Lower lobe of right lung (tissue), 2 donors: ENCODE results near the gene POLRMT. TPM values are rescaled to one million over a fixed set of nuclear protein-coding genes. Genes with fewer than 3 reads are reported as not detected.

Source experiments
- ATAC-seq, 2 donors: fragments of 200-7000 bp; cut with Tn5 transposase; one replicate each; pipeline ENCODE4 v1.9.1; 2020 to 2022; ENCODE audit warnings: mild to moderate bottlenecking in 2 of 2, moderate library complexity in 2 of 2
- DNase-seq: peaks from one replicate; pipeline ENCODE4 v3.0.0-alpha.2; 2020
- H3K27ac ChIP-seq: fragments of 200-600 bp; one replicate; pipeline ENCODE4 v1.8.0; 2022
- H3K27me3 ChIP-seq: fragments of 200-600 bp; one replicate; pipeline ENCODE4 v1.8.0; 2022; ENCODE audit warnings: low read depth
- H3K36me3 ChIP-seq: fragments of 200-600 bp; one replicate; pipeline ENCODE4 v1.8.0; 2022; ENCODE audit warnings: mild to moderate bottlenecking
- H3K4me1 ChIP-seq: fragments of 200-600 bp; one replicate; pipeline ENCODE4 v1.8.0; 2022
- H3K4me3 ChIP-seq: fragments of 200-600 bp; one replicate; pipeline ENCODE4 v1.8.0; 2022; ENCODE audit warnings: mild to moderate bottlenecking
- H3K9me3 ChIP-seq: fragments of 200-600 bp; one replicate; pipeline ENCODE4 v1.8.0; 2022
- intact Hi-C: fragments of 100-400 bp; cut with DNase I; formaldehyde crosslinking; loops from one replicate; pipeline ENCODE4 v1.11.0; 2022
- total RNA-seq: library from RNA; stranded (reverse); fragmentation: NEBNext Ultra II Directional; extraction: Animal tissue kit (Norgen Biotek cat#: 25700); gene quantifications from one replicate; pipeline ENCODE4 v1.2.1, GENCODE V29; 2021
- TF ChIP-seq, protein P1 (sequence below): fragments of 200-600 bp; IDR thresholded peaks from one replicate; pipeline ENCODE4 v1.8.0; 2022; ENCODE audit warnings: antibody characterized with exemption, mild to moderate bottlenecking
- donor health status: DM: no; HTN: yes; CAD: no; lungs with severe emphysema.

POLRMT gene
- total RNA-seq, 1 donor from 2014 or later = 42.5 TPM

DNA sequence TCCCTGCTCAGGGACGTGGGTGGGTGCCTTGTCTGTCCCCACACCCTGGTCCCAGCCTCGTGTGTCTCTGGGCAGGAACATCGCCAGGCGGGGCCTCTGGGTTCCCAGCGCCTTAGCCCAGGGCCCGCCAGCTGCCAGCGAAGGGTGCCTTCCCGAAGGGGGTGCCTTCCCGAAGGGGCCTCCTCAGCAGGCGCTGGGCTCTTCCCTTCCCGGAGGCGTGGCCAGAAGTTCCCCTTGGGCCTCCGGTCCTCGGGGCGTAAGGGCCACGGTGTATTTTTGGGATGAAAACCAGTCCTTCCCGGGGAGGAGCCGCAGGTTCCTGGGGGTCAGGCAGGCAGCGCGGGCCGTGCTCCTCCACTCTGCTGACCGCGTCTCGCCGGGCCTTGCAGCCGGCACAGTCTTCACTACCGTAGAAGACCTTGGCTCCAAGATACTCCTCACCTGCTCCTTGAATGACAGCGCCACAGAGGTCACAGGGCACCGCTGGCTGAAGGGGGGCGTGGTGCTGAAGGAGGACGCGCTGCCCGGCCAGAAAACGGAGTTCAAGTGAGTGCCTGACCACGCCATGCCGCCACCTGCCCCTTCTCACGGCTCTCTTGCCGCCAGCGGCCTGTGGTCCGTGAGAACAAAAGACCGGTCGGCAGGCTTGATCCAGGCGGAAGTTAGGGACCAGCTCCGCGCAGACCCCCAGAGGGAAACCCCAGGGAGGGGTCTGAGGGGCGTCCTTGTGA is 54.1 kb downstream of the POLRMT start:
- DNase-seq (no peak), ATAC-seq (no peak)
- intact Hi-C loops = no loop called here
- H3K9me3 ChIP-seq = no peaks in the 10 kb centered on the region
- peaks cover 56% of the 10 kb centered on the region for H3K36me3 ChIP-seq
- no peak overlapping the region for H3K4me3 ChIP-seq
- TF ChIP-seq, protein P1, sequence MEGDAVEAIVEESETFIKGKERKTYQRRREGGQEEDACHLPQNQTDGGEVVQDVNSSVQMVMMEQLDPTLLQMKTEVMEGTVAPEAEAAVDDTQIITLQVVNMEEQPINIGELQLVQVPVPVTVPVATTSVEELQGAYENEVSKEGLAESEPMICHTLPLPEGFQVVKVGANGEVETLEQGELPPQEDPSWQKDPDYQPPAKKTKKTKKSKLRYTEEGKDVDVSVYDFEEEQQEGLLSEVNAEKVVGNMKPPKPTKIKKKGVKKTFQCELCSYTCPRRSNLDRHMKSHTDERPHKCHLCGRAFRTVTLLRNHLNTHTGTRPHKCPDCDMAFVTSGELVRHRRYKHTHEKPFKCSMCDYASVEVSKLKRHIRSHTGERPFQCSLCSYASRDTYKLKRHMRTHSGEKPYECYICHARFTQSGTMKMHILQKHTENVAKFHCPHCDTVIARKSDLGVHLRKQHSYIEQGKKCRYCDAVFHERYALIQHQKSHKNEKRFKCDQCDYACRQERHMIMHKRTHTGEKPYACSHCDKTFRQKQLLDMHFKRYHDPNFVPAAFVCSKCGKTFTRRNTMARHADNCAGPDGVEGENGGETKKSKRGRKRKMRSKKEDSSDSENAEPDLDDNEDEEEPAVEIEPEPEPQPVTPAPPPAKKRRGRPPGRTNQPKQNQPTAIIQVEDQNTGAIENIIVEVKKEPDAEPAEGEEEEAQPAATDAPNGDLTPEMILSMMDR = no peak
- H3K27me3 ChIP-seq = no peaks in the 10 kb centered on the region
- peaks cover 38% of the 10 kb centered on the region for H3K4me1 ChIP-seq
- no peak overlapping the region for H3K27ac ChIP-seq

DNA sequence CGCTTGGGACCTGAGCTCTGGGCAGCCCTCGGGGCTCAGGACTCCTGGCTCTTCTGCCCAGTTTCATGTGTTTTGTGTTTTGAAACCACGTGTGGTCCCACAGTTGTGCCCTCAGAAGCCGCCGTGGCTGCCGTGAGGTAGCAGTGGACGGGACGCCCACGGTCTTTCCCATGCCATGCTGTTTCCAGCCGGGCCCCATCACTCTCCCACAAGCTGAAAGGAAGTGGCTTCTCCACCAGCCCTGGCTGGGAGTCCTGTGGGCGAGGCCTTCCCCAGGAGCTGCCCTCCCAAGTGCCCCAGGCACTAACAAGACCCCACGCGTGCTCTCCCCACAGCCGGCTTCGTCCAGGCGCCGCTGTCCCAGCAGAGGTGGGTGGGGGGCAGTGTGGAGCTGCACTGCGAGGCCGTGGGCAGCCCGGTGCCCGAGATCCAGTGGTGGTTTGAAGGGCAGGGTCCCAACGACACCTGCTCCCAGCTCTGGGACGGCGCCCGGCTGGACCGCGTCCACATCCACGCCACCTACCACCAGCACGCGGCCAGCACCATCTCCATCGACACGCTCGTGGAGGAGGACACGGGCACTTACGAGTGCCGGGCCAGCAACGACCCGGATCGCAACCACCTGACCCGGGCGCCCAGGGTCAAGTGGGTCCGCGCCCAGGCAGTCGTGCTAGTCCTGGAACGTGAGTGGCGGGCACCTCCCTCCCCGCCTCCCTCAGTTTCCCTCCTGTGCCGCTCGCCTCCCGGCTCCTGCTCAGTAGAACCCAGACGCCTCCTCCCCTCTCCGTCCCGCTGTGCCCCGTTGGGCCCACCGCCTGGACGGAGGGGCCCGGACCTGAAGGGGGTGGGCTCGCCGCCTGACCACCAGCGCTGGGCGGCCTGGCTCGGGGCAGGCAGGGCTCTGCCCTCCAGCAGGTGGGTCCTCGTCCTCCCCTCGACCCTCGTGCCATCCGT is 55.6 kb downstream of the POLRMT start:
- Histone ChIP-seq H3K4me1 (peaks cover 47% of the 10 kb centered on the region), H3K9me3 (no peaks in the 10 kb centered on the region), H3K36me3 (peaks cover 48% of the 10 kb centered on the region), H3K27ac (no peak overlapping the region), H3K27me3 (no peaks in the 10 kb centered on the region), H3K4me3 (no peak overlapping the region)
- intact Hi-C loops = no loop called here
- DNase-seq (no peak), ATAC-seq (no peak)
- TF ChIP-seq, protein P1 = no peak

DNA sequence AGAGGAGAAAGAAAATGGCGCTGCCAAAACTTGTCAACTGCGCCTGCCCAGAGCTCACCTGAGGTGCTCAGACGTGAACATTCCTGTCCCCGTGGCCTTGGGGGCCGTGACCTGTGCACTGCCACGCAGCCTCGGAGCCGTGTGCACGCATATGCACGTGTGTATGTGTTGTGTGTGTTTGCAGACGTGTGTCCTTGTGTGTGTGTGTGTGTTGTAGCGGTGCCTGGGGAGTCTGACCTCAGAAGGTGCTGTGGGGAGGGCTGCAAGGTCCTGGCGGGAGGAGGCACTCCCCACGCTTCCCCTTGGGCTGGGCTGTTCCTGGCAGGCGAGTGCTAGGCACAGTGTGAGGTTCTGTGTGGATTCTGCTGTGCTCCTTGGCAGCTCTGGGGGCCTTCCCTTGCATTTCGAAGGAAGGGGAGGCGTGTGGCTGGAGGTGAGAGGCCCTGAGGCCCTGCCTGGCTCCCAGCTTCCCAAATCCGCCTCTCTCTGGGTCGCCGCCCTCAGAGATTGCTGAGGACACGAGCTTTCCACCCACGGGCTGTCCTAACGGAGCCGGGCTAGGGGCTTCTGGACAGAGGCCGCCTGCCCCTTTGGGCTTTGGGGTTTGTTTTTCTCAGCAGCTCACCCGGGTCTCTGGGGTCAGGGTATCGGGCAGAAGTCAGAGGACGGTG is 56.4 kb downstream of the POLRMT start:
- H3K9me3 ChIP-seq = no peaks in the 10 kb centered on the region
- intact Hi-C loops = no loop called here
- no peak overlapping the region for H3K27ac ChIP-seq
- peaks cover 40% of the 10 kb centered on the region for H3K36me3 ChIP-seq
- TF ChIP-seq, protein P1 = no peak
- no peak for ATAC-seq
- H3K27me3 ChIP-seq = no peaks in the 10 kb centered on the region
- H3K4me3 ChIP-seq = no peak overlapping the region
- peaks cover 47% of the 10 kb centered on the region for H3K4me1 ChIP-seq
- no peak for DNase-seq

DNA sequence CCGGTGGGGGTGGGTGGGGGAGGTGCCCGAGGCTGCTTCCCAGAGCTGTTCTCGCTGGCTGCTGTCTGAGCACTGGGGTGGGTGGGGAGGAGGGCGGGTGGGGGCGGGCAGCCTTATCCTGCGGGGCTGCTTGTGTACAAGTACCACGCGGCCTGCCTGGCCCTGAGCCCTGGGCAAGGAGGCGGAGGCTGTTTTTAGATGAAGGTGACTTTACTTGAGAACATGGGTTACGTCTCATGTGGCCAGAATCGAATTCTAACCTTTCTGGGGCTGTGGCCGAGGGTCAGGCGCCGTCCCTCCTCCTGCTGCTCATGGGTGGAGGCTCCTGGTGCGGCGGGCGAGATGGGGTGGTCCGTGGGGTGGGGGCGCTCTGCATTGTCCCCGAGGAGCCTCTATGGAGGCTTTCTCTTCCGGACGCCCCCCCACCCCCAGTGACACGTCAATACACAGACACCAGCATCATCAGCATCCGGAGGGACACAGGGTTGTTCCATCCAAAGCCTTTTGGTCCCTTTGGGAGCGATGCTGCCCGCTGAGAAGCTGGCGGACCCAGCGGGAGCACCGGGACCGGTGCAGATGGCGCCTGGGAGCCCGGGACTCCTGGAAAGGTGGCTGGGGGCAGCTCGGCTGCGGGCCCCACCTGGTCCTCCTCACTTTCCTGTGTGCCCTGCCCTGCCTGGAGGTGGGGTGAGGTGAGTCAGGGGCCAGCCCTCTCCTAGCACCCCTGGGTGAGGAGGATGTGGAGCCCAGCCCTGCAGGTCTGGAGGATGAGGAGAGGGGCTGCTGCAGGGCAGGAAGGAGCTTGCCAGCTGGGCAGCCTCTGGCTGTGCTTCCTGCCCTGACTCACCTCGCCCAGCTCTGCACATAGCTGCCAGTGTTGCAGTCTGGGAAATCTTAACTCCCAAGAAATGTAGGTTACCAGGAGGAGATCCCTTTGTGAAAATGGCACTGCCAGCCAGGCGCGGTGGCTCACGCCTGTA is 57.5 kb downstream of the POLRMT start:
- Histone ChIP-seq H3K9me3 (no peaks in the 10 kb centered on the region), H3K36me3 (peaks cover 29% of the 10 kb centered on the region), H3K4me3 (peak overlapping the region; percentile 96), H3K27me3 (no peaks in the 10 kb centered on the region), H3K4me1 (peaks cover 57% of the 10 kb centered on the region), H3K27ac (no peak overlapping the region)
- DNase-seq (no peak), ATAC-seq (no peak)
- TF ChIP-seq, protein P1 = no peak
- intact Hi-C loops = no loop called here
